A549 (cell line): ENCODE measurements around the gene SEMA3A. TPM values are rescaled to one million over a fixed set of nuclear protein-coding genes. Genes with fewer than 3 reads are reported as not detected.

Source experiments
- ATAC-seq, 2 experiments: fragments of 200-7000 bp in 1 of 2; fragments of >200 bp in 1 of 2; cut with Nextera tagmentation in 1 of 2; cut with Tn5 transposase in 1 of 2; 3 replicates each; pipeline versions ENCODE4 v1.8.0 to v1.9.1; 2018 to 2020; ENCODE audit warnings: mild to moderate bottlenecking in 1 of 2, moderate library complexity in 1 of 2
- CTCF ChIA-PET: fragments of 300-600 bp; sonication (Branson Sonifier 250); formaldehyde crosslinking; extraction: SDS; loops from one replicate; lab custom pipeline; 2021; ENCODE audit warnings: antibody characterized with exemption, inconsistent platforms; lab: Yijun Ruan, JAX
- POLR2A ChIA-PET: fragments of 350-600 bp; formaldehyde crosslinking; extraction: SDS; loops from one replicate; lab custom pipeline; 2021; ENCODE audit warnings: antibody characterized with exemption, inconsistent platforms; lab: Yijun Ruan, JAX
- DNase-seq, 2 experiments: peaks; one replicate each; pipeline versions ENCODE4 v3.0.0 to v3.0.0-alpha.2; 2011 to 2016; ENCODE audit warnings: low read depth in 1 of 2, low spot score in 1 of 2
- FAIRE-seq: peaks from 2 replicates; lab custom pipeline; 2011; peaks lifted over from hg19 to GRCh38; lab: Jason Lieb, UNC
- H3K27ac ChIP-seq, 2 experiments: fragments of >200 bp; sonication (Bioruptor Twin); formaldehyde crosslinking; 3 replicates each; pipeline ENCODE4 v1.5.1; 2016 to 2017
- H3K4me1 ChIP-seq: fragments of >200 bp; sonication (Bioruptor Twin); formaldehyde crosslinking; 3 replicates; pipeline ENCODE4 v1.6.1; 2016
- H3K4me2 ChIP-seq: fragments of >200 bp; sonication (Bioruptor Twin); formaldehyde crosslinking; 3 replicates; pipeline ENCODE4 v1.6.1; 2016
- H3K4me3 ChIP-seq: fragments of >200 bp; sonication (Bioruptor Twin); formaldehyde crosslinking; 3 replicates; pipeline ENCODE4 v1.5.1; 2016
- H3K9me3 ChIP-seq: fragments of >200 bp; sonication (Bioruptor Twin); formaldehyde crosslinking; 3 replicates; pipeline ENCODE4 v1.6.1; 2016
- CBX2 ChIP-seq: fragments of 200-600 bp; sonication (generic); IDR thresholded peaks from 2 replicates; pipeline ENCODE4 v1.6.1; 2016; ENCODE audit warnings: low read depth, mild to moderate bottlenecking, borderline replicate concordance
- CBX8 ChIP-seq: fragments of 200-600 bp; sonication (generic); IDR thresholded peaks from 2 replicates; pipeline ENCODE4 v1.6.1; 2016
- CEBPB ChIP-seq, 2 experiments: fragments of >200 bp in 1 of 2; sonication (Bioruptor Twin) in 1 of 2; formaldehyde crosslinking in 1 of 2; IDR thresholded peaks; 2 replicates each; pipeline ENCODE4 v1.6.1; 2012 to 2016
- EHMT2 ChIP-seq: fragments of 200-600 bp; sonication (generic); IDR thresholded peaks from 2 replicates; pipeline ENCODE4 v1.6.1; 2016; ENCODE audit warnings: antibody characterized with exemption, low read depth, mild to moderate bottlenecking, moderate library complexity
- GATA3 ChIP-seq: IDR thresholded peaks from 2 replicates; pipeline ENCODE4 v1.6.1; 2012; ENCODE audit warnings: borderline replicate concordance
- HDAC2 ChIP-seq: fragments of 200-600 bp; sonication (generic); IDR thresholded peaks from 2 replicates; pipeline ENCODE4 v1.6.1; 2016
- HOXA7 ChIP-seq: fragments of 250-450 bp; sonication (Bioruptor Pico); IDR thresholded peaks from 2 replicates; pipeline ENCODE4 v1.5.0; 2020; ENCODE audit warnings: mild to moderate bottlenecking, moderate library complexity
- JUN ChIP-seq, 2 experiments: fragments of >200 bp; sonication (Bioruptor Twin); formaldehyde crosslinking; IDR thresholded peaks; 2 replicates in 1 of 2; 3 replicates in 1 of 2; pipeline ENCODE4 v1.6.1; 2016 to 2017
- JUNB ChIP-seq: fragments of >200 bp; sonication (Bioruptor Twin); formaldehyde crosslinking; IDR thresholded peaks from 2 replicates; pipeline ENCODE4 v1.6.1; 2016
- KDM5A ChIP-seq: fragments of 200-600 bp; sonication (generic); IDR thresholded peaks from 2 replicates; pipeline ENCODE4 v1.6.1; 2016; ENCODE audit warnings: antibody characterized with exemption, mild to moderate bottlenecking
- MAZ ChIP-seq: fragments of 150-350 bp; IDR thresholded peaks from 2 replicates; pipeline ENCODE4 v1.6.1; 2014; ENCODE audit warnings: antibody characterized with exemption, low read depth, low read length, borderline replicate concordance
- MYC ChIP-seq: IDR thresholded peaks from 2 replicates; pipeline ENCODE4 v1.6.1; 2012; ENCODE audit warnings: mild to moderate bottlenecking, inconsistent platforms, low read length, improper control_type of control experiment, borderline replicate concordance
- NFE2L2 ChIP-seq: fragments of 150-350 bp; conservative IDR thresholded peaks from 2 replicates; pipeline ENCODE4 v1.6.1; 2014; ENCODE audit warnings: low read length
- NR3C1 ChIP-seq: fragments of >200 bp; sonication (Bioruptor Twin); formaldehyde crosslinking; IDR thresholded peaks from 3 replicates; pipeline ENCODE4 v1.6.1; 2017
- PHF8 ChIP-seq: fragments of 200-600 bp; sonication (generic); IDR thresholded peaks from 2 replicates; pipeline ENCODE4 v1.6.1; 2016; ENCODE audit warnings: low read depth, mild to moderate bottlenecking, antibody characterized with exemption, moderate library complexity, borderline replicate concordance
- POLR2A ChIP-seq: IDR thresholded peaks from 2 replicates; pipeline ENCODE4 v1.6.1; 2012; ENCODE audit warnings: mild to moderate bottlenecking, low read length
- POLR2AphosphoS2 ChIP-seq: conservative IDR thresholded peaks from 2 replicates; pipeline ENCODE4 v1.6.1; 2012; ENCODE audit warnings: low read length, improper control_type of control experiment, inconsistent platforms
- RCOR1 ChIP-seq: fragments of 150-350 bp; IDR thresholded peaks from 2 replicates; pipeline ENCODE4 v1.6.1; 2014; ENCODE audit warnings: antibody characterized with exemption, low read length, low read depth
- RFX5 ChIP-seq: fragments of 450-650 bp; IDR thresholded peaks from 2 replicates; pipeline ENCODE4 v1.7.1; 2014; ENCODE audit warnings: antibody characterized with exemption, mild to moderate bottlenecking, moderate library complexity
- SMC3 ChIP-seq: fragments of >200 bp; sonication (Bioruptor Twin); formaldehyde crosslinking; IDR thresholded peaks from 3 replicates; pipeline ENCODE4 v1.6.1; 2018; ENCODE audit warnings: inconsistent platforms
- TP53 ChIP-seq: fragments of 250-450 bp; sonication (Bioruptor Pico); IDR thresholded peaks from 2 replicates; pipeline ENCODE4 v1.5.0; 2021; ENCODE audit warnings: mild to moderate bottlenecking, moderate library complexity
- ZC3H11A ChIP-seq: fragments of 450-650 bp; IDR thresholded peaks from 2 replicates; pipeline ENCODE4 v1.6.1; 2014; ENCODE audit warnings: antibody characterized with exemption, mild to moderate bottlenecking
- ZSCAN20 ChIP-seq: fragments of 250-450 bp; sonication (Bioruptor Pico); IDR thresholded peaks from 2 replicates; pipeline ENCODE4 v1.8.0; 2022; ENCODE audit warnings: mild to moderate bottlenecking, moderate library complexity
- WGBS: methylation state at CpG from one replicate; pipeline ENCODE4 v1.1.6; 2017; ENCODE audit errors: missing lambda C conversion rate; 5-methylcytosine and 5-hydroxymethylcytosine counted together
- polyA plus RNA-seq, 4 experiments: library from polyadenylated mRNA; depleted of rRNA in 3 of 4; stranded (reverse); fragments of >200 nt; fragmentation: RNase III in 1 of 4; extraction: RNeasy Plus Mini Kit Qiagen cat#74134 plus additional on column Dnase treatment in 1 of 4; gene quantifications; 2 replicates in 3 of 4; 3 replicates in 1 of 4; pipeline ENCODE4 v1.2.3, GENCODE V29; 2011 to 2017
- TF ChIP-seq, protein P1 (sequence below): fragments of 150-350 bp; IDR thresholded peaks from 2 replicates; pipeline ENCODE4 v1.6.1; 2014; ENCODE audit warnings: low read depth, mild to moderate bottlenecking, low read length
- TF ChIP-seq, protein P2 (sequence below): fragments of 450-650 bp; IDR thresholded peaks from 2 replicates; pipeline ENCODE4 v1.6.1; 2014; ENCODE audit warnings: antibody characterized with exemption
- TF ChIP-seq, protein P3 (sequence below): fragments of >200 bp; sonication (Bioruptor Twin); formaldehyde crosslinking; IDR thresholded peaks from 2 replicates; pipeline ENCODE4 v1.6.1; 2016
- TF ChIP-seq, protein P4 (sequence below): fragments of 250-450 bp; sonication (Bioruptor Pico); IDR thresholded peaks from 2 replicates; pipeline ENCODE4 v1.5.0; 2021; ENCODE audit warnings: mild to moderate bottlenecking, moderate library complexity, borderline replicate concordance
- TF ChIP-seq, protein P5 (sequence below): IDR thresholded peaks from 2 replicates; pipeline ENCODE4 v1.6.1; 2012

The SEMA3A gene
- polyA plus RNA-seq, 2 of the 4 experiments (the other 2 are of a cell fraction) = 3.6 to 19.1 TPM

DNA sequence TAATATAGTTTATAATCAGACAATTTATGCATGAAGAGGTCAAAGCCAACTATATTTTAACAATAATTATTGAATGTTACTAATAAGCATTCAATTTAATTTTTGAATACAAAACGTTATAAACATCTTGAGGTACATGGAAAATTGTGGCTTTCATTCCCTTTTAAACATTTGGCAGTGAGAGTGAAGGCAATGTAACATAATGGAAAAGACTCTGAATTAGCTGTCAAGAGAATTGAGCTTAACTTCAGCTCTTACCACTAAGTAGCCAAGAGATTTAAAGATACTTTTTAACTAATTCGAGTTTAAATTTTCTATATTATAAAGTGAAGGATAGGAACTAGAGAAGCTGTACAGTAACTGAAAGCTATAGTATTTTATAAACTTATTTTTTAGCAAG, 98.6 kb downstream of the SEMA3A start:
- Histone ChIP-seq H3K4me2 (no peak overlapping the region), H3K9me3 (no peaks in the 10 kb centered on the region), H3K4me1 (peaks cover 11% of the 10 kb centered on the region; the same call in 2 of the 3 replicates), H3K4me3 (no peak overlapping the region), H3K27ac (no peak overlapping the region)
- TF ChIP-seq RFX5 = no peak
- TF ChIP-seq, protein P1, sequence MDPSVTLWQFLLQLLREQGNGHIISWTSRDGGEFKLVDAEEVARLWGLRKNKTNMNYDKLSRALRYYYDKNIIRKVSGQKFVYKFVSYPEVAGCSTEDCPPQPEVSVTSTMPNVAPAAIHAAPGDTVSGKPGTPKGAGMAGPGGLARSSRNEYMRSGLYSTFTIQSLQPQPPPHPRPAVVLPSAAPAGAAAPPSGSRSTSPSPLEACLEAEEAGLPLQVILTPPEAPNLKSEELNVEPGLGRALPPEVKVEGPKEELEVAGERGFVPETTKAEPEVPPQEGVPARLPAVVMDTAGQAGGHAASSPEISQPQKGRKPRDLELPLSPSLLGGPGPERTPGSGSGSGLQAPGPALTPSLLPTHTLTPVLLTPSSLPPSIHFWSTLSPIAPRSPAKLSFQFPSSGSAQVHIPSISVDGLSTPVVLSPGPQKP = no peak
- TF ChIP-seq MAZ = no peak
- no peak for TF ChIP-seq JUN (IDR thresholded peaks at IDR 0.05)
- TF ChIP-seq, protein P2, sequence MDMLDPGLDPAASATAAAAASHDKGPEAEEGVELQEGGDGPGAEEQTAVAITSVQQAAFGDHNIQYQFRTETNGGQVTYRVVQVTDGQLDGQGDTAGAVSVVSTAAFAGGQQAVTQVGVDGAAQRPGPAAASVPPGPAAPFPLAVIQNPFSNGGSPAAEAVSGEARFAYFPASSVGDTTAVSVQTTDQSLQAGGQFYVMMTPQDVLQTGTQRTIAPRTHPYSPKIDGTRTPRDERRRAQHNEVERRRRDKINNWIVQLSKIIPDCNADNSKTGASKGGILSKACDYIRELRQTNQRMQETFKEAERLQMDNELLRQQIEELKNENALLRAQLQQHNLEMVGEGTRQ = no peak
- no peak for TF ChIP-seq ZSCAN20 (CRISPR knock-in tag)
- TF ChIP-seq CBX2 = no peak
- no peak for TF ChIP-seq ZC3H11A
- TF ChIP-seq, protein P3, sequence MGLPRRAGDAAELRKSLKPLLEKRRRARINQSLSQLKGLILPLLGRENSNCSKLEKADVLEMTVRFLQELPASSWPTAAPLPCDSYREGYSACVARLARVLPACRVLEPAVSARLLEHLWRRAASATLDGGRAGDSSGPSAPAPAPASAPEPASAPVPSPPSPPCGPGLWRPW = no peak
- no peak for TF ChIP-seq POLR2AphosphoS2
- no peak for TF ChIP-seq GATA3
- DNase-seq (no peak), FAIRE-seq (no peak), ATAC-seq (no peak)
- WGBS = 58% methylated on average over 2 of the region's 2 CpGs
- POLR2A ChIA-PET = no interaction called here
- CTCF ChIA-PET = no interaction called here

DNA sequence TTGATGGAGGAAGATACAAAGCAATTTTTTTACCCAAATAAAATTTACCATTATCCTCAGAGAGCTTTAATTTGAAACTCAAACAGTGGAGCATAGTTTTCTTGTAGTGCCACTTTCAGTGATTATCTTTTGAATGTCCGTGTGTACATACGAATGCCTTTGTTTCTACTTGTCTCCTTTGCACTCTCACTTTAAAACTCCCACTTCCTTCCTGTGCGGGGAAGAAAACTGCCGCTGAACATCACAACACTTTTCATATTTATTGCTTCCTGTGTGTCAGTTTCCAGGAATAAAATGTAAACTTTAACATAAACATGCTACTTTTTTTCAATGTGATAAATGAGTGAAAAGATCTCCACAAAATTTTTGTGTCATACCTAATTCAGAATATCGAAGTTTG, 102.4 kb downstream of the SEMA3A start:
- DNase-seq (peak in 1 of 2 experiments; percentile 36), ATAC-seq (peak in 1 of 2 experiments; percentile 46; a peak in 1 of 6 replicates), FAIRE-seq (peak; percentile 36)
- Histone ChIP-seq H3K4me1 (peaks cover 33% of the 10 kb centered on the region), H3K9me3 (no peaks in the 10 kb centered on the region), H3K4me2 (peak overlapping the region; percentile 63), H3K4me3 (0 out of 3 replicates have a peak overlapping the region, but pooled peaks have one; percentile 2), H3K27ac (peak overlapping the region; percentile 5 to 57; a peak in 4 of 6 replicates)
- ChIA-PET POLR2A (no interaction called here), CTCF (no interaction called here)
- TF ChIP-seq CBX2 = no peak
- TF ChIP-seq KDM5A = no peak
- TF ChIP-seq NFE2L2 = no peak
- no peak for TF ChIP-seq MYC
- no peak for TF ChIP-seq CBX8
- TF ChIP-seq, protein P4, sequence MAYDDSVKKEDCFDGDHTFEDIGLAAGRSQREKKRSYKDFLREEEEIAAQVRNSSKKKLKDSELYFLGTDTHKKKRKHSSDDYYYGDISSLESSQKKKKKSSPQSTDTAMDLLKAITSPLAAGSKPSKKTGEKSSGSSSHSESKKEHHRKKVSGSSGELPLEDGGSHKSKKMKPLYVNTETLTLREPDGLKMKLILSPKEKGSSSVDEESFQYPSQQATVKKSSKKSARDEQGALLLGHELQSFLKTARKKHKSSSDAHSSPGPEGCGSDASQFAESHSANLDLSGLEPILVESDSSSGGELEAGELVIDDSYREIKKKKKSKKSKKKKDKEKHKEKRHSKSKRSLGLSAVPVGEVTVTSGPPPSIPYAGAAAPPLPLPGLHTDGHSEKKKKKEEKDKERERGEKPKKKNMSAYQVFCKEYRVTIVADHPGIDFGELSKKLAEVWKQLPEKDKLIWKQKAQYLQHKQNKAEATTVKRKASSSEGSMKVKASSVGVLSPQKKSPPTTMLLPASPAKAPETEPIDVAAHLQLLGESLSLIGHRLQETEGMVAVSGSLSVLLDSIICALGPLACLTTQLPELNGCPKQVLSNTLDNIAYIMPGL = no peak
- TF ChIP-seq PHF8 = no peak
- no peak for TF ChIP-seq EHMT2
- no peak for TF ChIP-seq HDAC2
- TF ChIP-seq TP53 (CRISPR knock-in tag) = no peak
- no peak for TF ChIP-seq SMC3
- no peak for TF ChIP-seq NR3C1
- TF ChIP-seq, protein P5, sequence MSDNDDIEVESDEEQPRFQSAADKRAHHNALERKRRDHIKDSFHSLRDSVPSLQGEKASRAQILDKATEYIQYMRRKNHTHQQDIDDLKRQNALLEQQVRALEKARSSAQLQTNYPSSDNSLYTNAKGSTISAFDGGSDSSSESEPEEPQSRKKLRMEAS = no peak
- TF ChIP-seq JUNB = no peak
- TF ChIP-seq CEBPB (IDR thresholded peaks at IDR 0.05) = no peak
- no peak for TF ChIP-seq POLR2A
- TF ChIP-seq HOXA7 (CRISPR knock-in tag) = no peak
- TF ChIP-seq RCOR1 = no peak
- 19% methylated on average over 5 of the region's 5 CpGs for WGBS
